Tibial nerve (tissue), 4 donors: Measurements from ENCODE around the gene CNTNAP5. TPM values are rescaled to one million over a fixed set of nuclear protein-coding genes. Genes with fewer than 3 reads are reported as not detected.

Experiments
- DNase-seq, 2 donors: peaks; one replicate each; pipeline ENCODE4 v3.0.0-alpha.2; 2019; ENCODE audit warnings: low spot score in 2 of 2
- H3K27ac ChIP-seq, 4 donors: fragments of 200-600 bp; sonication (generic) in 3 of 4; one replicate each; pipeline ENCODE4 v1.5.1; 2017 to 2019; ENCODE audit warnings: mild to moderate bottlenecking in 1 of 4
- H3K27me3 ChIP-seq, 2 donors: fragments of 200-600 bp; sonication (generic) in 1 of 2; one replicate each; pipeline versions ENCODE4 v1.5.1 to v1.6.0; 2017 to 2019
- H3K36me3 ChIP-seq, 3 donors: fragments of 200-600 bp; sonication (generic); one replicate each; pipeline ENCODE4 v1.5.1; 2018 to 2019
- H3K4me1 ChIP-seq, 4 donors: fragments of 200-600 bp; sonication (generic) in 3 of 4; one replicate each; pipeline ENCODE4 v1.5.1; 2017 to 2019
- H3K4me3 ChIP-seq, 4 donors: fragments of 200-600 bp; sonication (generic) in 3 of 4; one replicate each; pipeline ENCODE4 v1.5.1; 2017 to 2019; ENCODE audit warnings: mild to moderate bottlenecking in 1 of 4, moderate library complexity in 1 of 4
- H3K9me3 ChIP-seq, 4 donors: fragments of 200-600 bp; sonication (generic) in 3 of 4; one replicate each; pipeline ENCODE4 v1.5.1; 2017 to 2019
- EP300 ChIP-seq, 2 donors: sonication (generic); formaldehyde crosslinking; IDR thresholded peaks; one replicate each; pipeline ENCODE4 v1.6.1; 2017; ENCODE audit warnings: antibody characterized with exemption in 2 of 2, mild to moderate bottlenecking in 1 of 2
- POLR2A ChIP-seq, 2 donors: fragments of 450-650 bp; IDR thresholded peaks; one replicate each; pipeline ENCODE4 v1.6.1; 2017; ENCODE audit warnings: antibody characterized with exemption in 2 of 2, mild to moderate bottlenecking in 2 of 2, moderate library complexity in 2 of 2
- WGBS, 2 donors: methylation state at CpG; one replicate each; pipeline ENCODE4 v1.1.5; 2018; 5-methylcytosine and 5-hydroxymethylcytosine counted together
- total RNA-seq, 4 donors: library from RNA; depleted of rRNA; stranded (reverse); fragments of >200 nt; gene quantifications; one replicate each; pipeline ENCODE4 v1.1.0, GENCODE V29; 2016
- TF ChIP-seq, protein P1 (sequence below), 5 experiments: fragments of 200-600 bp in 3 of 5; fragments of 450-650 bp in 2 of 5; sonication (generic) in 3 of 5; IDR thresholded peaks; one replicate each; pipeline ENCODE4 v1.5.1; 2016 to 2019; ENCODE audit warnings: antibody characterized with exemption in 5 of 5, mild to moderate bottlenecking in 3 of 5, moderate library complexity in 2 of 5

The CNTNAP5 gene
- total RNA-seq, 4 donors from 2014 or later: under 0.01 to 0.22 TPM; not detected in 2

DNA sequence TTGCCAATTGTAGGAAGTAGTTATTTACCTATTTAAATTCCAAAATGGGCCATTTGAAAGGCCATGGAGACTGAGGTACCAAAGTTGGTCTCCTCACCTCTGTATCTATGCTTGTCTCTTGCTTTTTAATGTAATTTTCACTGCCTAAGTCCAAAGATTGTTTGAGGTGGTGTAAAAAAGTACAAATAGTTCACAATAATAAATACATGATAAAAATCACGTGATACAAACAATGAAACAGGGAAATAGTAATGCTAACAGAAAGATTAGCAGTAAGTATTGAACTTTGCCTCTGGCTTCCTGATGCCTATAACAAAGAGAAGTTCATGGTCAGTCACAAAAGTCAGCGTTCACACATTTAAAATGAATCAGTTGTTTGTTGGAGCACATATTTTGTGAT lies 67.6 kb downstream of the CNTNAP5 start:
- H3K36me3 ChIP-seq: no peaks in the 10 kb centered on the region
- H3K27me3 ChIP-seq: no peaks in the 10 kb centered on the region
- peaks cover 0 to 3% (median 0%) of the 10 kb centered on the region in 4 donors for H3K9me3 ChIP-seq
- no peak overlapping the region for H3K4me3 ChIP-seq
- WGBS, 2 donors: 42% methylated on average over 2 of the region's 2 CpGs
- H3K27ac ChIP-seq: no peak overlapping the region
- TF ChIP-seq, protein P1, sequence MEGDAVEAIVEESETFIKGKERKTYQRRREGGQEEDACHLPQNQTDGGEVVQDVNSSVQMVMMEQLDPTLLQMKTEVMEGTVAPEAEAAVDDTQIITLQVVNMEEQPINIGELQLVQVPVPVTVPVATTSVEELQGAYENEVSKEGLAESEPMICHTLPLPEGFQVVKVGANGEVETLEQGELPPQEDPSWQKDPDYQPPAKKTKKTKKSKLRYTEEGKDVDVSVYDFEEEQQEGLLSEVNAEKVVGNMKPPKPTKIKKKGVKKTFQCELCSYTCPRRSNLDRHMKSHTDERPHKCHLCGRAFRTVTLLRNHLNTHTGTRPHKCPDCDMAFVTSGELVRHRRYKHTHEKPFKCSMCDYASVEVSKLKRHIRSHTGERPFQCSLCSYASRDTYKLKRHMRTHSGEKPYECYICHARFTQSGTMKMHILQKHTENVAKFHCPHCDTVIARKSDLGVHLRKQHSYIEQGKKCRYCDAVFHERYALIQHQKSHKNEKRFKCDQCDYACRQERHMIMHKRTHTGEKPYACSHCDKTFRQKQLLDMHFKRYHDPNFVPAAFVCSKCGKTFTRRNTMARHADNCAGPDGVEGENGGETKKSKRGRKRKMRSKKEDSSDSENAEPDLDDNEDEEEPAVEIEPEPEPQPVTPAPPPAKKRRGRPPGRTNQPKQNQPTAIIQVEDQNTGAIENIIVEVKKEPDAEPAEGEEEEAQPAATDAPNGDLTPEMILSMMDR (IDR thresholded peaks at IDR 0.05): no peak
- no peak for TF ChIP-seq EP300 (IDR thresholded peaks at IDR 0.05)
- no peak for TF ChIP-seq POLR2A (IDR thresholded peaks at IDR 0.05)
- no peak for DNase-seq
- no peaks in the 10 kb centered on the region for H3K4me1 ChIP-seq

DNA sequence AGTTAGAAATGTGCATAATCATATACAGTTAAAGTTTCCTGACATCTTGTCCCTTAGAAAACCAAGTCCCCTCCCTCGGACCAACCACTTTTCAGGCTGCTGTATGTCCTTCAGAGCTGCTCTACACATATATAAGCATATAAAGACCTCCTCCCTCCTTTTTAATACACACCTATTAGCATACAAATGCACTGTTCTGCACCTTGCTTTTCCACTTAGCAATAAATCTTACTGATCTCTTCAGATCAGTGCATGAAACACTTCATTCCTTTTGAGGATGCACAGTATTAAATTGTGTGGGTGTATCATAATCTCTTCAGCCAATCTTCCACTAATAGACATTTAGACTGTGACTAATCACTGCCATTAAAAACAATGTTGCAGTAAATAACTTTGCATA lies 79.8 kb downstream of the CNTNAP5 start:
- 83 to 86% methylated on average over 1 of the region's 1 CpG for WGBS, 2 donors
- no peaks in the 10 kb centered on the region for H3K9me3 ChIP-seq
- no peaks in the 10 kb centered on the region for H3K36me3 ChIP-seq
- no peak overlapping the region for H3K4me3 ChIP-seq
- no peaks in the 10 kb centered on the region for H3K4me1 ChIP-seq
- TF ChIP-seq POLR2A (IDR thresholded peaks at IDR 0.05): no peak
- no peak for TF ChIP-seq EP300 (IDR thresholded peaks at IDR 0.05)
- TF ChIP-seq, protein P1 (IDR thresholded peaks at IDR 0.05): no peak
- no peak overlapping the region for H3K27ac ChIP-seq
- DNase-seq: no peak
- no peaks in the 10 kb centered on the region for H3K27me3 ChIP-seq

DNA sequence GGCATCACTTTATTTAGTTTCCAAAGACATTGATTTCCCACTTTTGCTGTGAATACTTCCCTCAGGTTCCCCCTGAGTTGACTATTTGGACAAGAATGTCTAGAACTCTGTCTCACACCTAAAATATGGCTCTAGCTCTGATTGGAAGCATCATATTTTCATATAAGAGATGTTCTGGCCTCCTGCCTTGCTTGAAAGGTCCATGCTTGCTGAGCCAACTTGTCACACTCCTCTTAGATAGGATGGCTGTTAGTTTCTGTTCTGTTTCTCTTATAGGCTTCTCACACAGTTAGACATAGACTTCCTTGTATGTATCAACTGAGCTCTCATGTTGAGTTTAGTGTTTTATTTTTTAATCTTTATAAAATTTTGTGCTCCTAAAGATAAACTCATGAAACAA lies 87.1 kb downstream of the CNTNAP5 start:
- no peak overlapping the region for H3K27ac ChIP-seq

DNA sequence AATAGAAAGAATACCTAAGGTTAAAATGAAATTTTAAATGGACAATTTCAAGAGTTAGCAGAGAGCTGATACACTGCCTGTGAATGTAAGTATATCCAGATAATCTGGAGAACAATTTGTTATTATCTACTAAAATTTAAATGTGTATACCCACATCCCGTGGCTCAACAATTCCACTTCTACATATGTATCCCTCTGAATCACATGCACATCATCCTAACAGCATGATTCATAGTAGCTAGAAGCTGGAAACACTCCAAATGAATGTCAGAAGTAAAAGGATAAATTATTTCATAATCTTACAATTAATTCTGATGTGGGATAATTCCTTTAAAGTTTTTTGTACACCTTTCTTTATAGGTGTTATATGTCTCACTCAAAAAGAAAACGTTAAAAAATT lies 87.9 kb downstream of the CNTNAP5 start:
- no peaks in the 10 kb centered on the region for H3K36me3 ChIP-seq
- 43 to 50% methylated on average over 2 of the region's 2 CpGs for WGBS, 2 donors
- no peak overlapping the region for H3K4me3 ChIP-seq
- H3K4me1 ChIP-seq: no peaks in the 10 kb centered on the region
- no peak for DNase-seq
- no peaks in the 10 kb centered on the region for H3K9me3 ChIP-seq
- TF ChIP-seq POLR2A (IDR thresholded peaks at IDR 0.05): no peak
- TF ChIP-seq, protein P1 (IDR thresholded peaks at IDR 0.05): no peak
- TF ChIP-seq EP300 (IDR thresholded peaks at IDR 0.05): no peak
- no peak overlapping the region for H3K27ac ChIP-seq
- no peaks in the 10 kb centered on the region for H3K27me3 ChIP-seq

More for the DNA sequence above, 87.1 kb downstream of the CNTNAP5 start:
- H3K27me3 ChIP-seq: no peaks in the 10 kb centered on the region
- DNase-seq: no peak
- H3K36me3 ChIP-seq: no peaks in the 10 kb centered on the region
- TF ChIP-seq EP300 (IDR thresholded peaks at IDR 0.05) (no peak), POLR2A (IDR thresholded peaks at IDR 0.05) (no peak)
- TF ChIP-seq, protein P1 (IDR thresholded peaks at IDR 0.05): no peak
- no peaks in the 10 kb centered on the region for H3K9me3 ChIP-seq
- H3K4me1 ChIP-seq: no peaks in the 10 kb centered on the region
- no peak overlapping the region for H3K4me3 ChIP-seq

DNA sequence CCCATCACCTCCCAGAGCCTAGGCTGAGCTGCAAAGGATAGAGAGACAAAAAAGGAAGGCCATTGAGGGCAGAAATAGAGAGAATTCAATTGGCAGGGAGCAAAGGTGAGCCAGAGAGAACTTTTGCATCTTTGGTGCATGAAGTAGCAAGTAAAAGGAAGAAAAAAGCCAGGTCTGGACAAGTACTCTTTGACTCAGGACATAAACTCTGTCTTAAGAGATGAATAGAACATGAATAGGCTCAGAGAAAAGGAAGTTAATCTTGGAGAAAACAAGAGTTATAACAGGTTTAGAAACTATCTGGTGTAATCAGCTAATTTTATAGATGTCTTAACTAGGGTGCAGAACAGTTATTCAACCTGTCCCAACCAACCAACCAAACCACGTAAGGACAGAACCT lies 95.2 kb downstream of the CNTNAP5 start:
- H3K27ac ChIP-seq: no peak overlapping the region
- H3K36me3 ChIP-seq: no peaks in the 10 kb centered on the region
- WGBS, 2 donors: 96 to 97% methylated on average over 1 of the region's 1 CpG
- H3K4me3 ChIP-seq: no peak overlapping the region
- no peaks in the 10 kb centered on the region for H3K4me1 ChIP-seq
- H3K9me3 ChIP-seq: peaks cover 0 to 13% (median 0%) of the 10 kb centered on the region in 4 donors
- DNase-seq: no peak
- H3K27me3 ChIP-seq: no peaks in the 10 kb centered on the region
- TF ChIP-seq, protein P1 (IDR thresholded peaks at IDR 0.05): no peak
- TF ChIP-seq EP300 (IDR thresholded peaks at IDR 0.05) (no peak), POLR2A (IDR thresholded peaks at IDR 0.05) (no peak)
